GM19395 (cell line): ENCODE data around the gene LETM1.
A peak's percentile ranks its signal among the peaks of the same experiment; 100 is the strongest.

Source experiments
- ATAC-seq: cut with Tn5 transposase; IDR thresholded peaks from one replicate; pipeline ENCODE4 v1.9.1; 2021; ENCODE audit warnings: mild to moderate bottlenecking, moderate library complexity; ENCODE audit not compliant: unreplicated experiment

LETM1 gene

GRCh38 chr4:1856071-1856942 is at the start of gene LETM1:
Gene LETM1, minus strand, starts transcription at chr4:1856156. Its CDS starts 206 bp downstream, at chr4:1855950.
- peak; percentile 79 for ATAC-seq

DNA sequence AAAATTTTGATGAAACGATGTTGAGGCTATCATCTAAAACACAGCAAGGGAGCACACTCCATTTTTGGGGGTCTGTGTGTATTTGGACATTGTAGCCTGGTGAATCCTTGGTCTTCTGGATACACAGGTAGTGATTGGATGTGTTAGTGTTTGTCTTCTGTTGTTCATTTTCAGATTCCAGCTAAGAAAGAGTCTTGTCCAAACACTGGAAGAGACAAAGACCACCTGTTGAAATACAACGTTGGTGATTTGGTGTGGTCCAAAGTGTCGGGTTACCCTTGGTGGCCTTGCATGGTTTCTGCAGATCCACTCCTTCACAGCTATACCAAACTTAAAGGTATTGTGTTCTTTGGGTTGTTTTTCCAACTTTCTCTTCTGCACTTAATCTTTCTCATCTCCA is 48.1 kb upstream of the LETM1 start:
- no peak for ATAC-seq

DNA sequence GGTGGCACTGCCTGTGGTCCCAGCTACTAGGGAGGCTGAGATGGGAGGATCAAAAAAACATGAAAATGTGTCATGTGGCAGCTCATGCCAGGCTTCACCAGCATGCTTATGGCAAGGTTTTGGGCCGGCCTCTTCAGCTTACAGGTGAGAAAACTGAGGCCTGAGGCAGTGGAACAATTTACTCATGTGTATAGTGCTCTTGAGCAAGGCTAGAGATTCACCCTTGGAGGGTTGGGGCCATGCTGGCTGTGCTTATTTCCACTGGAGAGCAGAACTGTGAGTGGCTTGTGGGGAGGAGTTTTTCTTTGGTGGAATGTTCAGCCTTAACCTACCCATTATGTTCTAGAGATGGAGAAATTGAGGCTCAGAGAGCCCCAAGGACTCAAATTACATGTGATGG is 47.1 kb upstream of the LETM1 start:
- no peak for ATAC-seq

DNA sequence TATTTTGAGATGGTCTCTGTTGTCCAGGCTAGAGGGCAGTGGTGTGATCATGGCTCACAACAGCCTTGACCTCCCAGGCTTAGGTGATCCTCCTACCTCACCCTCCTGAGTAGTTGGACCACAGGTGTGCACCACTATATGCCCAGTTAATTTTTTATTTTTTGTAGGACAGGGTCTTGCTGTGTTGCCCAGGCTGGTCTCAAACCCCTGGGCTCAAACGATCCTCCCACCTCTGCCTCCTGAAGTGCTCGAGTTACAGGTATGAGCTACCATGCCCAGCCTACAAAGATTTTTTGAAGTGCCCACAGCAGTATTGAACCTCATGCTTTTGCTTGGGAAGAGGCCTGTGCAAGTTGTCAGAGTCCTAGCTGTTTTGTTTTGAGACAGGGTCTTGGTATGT is 46.3 kb upstream of the LETM1 start:
- ATAC-seq = no peak

GRCh38 chr4:1901127-1901526 is 45.2 kb upstream of the LETM1 start:
- no peak for ATAC-seq

- ATAC-seq = no peak
Observed at GRCh38 chr4:1900624-1901023, 44.7 kb upstream of the LETM1 start.

DNA sequence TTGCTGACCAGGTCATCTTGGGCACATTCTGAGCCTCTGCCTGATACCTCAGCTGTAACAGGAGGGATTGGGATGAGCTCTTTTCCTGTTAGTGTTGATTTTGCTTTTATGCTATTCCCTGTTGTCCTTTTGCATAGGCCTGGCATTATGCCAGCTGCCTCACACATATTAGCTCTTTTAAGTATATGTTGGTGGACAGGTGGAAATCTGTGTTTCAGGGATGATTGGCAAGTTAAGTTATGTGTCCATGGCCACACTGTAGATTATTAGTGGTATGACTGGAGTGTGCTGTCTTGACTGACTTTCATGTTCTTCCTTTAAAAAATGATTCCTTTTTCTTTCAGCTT is 44.1 kb upstream of the LETM1 start:
- no peak for ATAC-seq

DNA sequence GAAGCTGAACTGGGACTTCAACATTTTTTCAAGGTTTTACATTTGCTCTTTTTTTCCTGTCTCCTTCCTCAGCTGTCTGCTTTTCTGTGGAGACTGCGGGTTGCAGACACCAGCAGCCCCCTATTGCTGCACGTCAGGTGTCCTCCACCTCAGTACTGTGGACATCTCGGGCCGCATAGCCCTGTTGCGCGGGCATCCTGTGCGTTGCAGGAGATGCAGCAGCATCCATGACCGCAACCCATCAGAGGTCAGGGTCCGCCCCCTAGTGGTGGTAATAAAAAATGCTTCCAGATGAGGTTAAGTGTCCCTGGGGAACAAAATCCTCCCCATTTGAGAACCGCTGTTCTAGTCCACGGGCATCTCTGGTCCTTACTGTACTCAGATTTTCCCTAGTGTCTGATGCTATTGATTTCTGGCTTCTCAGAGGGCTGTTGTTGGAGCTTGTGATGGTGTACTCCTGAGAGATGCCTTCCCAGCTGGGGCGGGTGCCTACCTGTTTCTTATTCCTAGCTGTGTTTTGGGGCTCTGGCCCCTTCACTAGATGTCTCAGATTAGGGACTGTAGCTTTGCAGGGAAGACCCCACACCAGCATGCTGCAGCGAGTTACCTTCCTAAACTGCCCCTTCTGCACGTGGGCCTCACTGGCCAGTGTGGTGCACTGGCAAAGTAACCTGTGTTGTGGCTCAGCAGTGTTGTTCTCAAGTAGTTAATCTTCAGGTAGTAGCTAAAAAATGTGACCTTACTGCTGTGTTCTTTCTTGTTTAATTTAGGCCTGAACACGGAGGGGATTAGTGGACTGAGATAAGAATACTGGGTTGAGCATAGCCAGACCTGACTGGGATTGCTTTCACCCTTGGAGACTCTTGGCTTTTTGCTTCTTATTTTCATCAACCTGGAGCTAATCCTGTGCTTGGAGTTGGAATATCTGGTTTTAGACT is 43.5 kb upstream of the LETM1 start:
- peak; percentile 81 for ATAC-seq

DNA sequence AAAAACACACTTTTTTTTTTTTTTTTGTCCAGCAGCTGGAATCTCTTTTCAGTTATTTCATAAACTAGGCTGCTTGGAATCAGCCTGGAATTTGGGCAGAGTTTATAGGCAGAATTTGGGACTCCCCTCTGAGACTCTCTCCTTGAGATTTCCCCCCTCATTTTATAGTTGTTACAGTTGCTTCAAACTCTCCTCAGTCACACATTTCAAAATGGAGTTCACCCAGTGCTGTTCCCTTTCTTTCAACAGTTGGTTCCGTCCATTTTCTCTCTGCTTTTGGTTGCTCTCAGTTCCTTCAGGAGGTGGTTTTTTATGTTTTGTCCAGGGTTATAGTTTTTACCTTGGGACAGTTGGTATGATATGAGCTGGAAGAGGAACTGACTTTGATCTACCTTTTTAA is 42.7 kb upstream of the LETM1 start:
- ATAC-seq = no peak

DNA sequence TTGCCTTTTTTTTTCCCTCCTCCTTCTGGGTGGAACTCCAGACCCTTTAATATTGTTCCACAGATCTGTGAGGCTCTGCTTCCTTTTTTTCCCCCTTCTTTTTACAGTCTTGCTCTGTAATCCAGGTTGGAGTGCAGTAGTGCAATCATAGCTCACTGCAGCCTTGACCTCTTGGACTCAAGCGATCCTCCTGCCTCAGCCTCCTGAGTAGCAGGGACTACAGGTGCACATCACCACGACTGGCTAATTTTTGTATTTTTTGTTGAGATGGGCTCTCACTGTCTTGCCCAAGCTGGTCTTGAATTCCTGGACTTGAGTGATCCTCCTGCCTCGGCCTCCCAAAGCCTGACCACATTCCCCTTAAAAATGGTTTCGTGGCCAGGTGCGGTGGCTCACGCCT is 42.1 kb upstream of the LETM1 start:
- no peak for ATAC-seq

GRCh38 chr4:1896658-1896991 is 40.7 kb upstream of the LETM1 start:
- no peak for ATAC-seq

- ATAC-seq = no peak
Observed at GRCh38 chr4:1895971-1896657, 40.2 kb upstream of the LETM1 start.

GRCh38 chr4:1890979-1891570 is 35.1 kb upstream of the LETM1 start:
- no peak for ATAC-seq

DNA sequence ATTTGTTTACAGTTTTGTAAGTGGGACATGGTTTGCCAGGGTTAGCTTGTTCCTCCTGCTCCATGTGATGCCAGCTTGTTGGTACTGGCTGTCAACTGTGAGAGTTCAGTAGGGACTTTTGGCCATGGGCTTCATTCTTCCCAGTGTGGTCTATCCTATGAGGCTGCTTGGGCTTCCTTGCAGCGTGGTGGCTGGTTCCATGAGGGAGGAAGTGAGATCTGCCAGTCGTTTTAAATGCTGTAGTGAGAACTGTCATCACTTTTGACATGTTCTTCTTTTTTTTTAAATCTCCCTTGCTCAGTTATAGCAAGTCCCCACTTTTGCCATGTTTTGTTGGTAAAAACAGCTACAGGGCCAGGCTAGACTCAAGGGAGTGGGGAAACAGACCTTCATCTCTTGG is 31.1 kb upstream of the LETM1 start:
- no peak for ATAC-seq

- no peak for ATAC-seq
Observed at GRCh38 chr4:1885414-1885813, 29.5 kb upstream of the LETM1 start.

GRCh38 chr4:1883583-1883982 is 27.6 kb upstream of the LETM1 start:
- ATAC-seq = no peak

- no peak for ATAC-seq
Observed at GRCh38 chr4:1882850-1883271, 26.9 kb upstream of the LETM1 start.

GRCh38 chr4:1880332-1880731 is 24.4 kb upstream of the LETM1 start:
- ATAC-seq = no peak

- no peak for ATAC-seq
Observed at GRCh38 chr4:1879485-1879884, 23.5 kb upstream of the LETM1 start.

DNA sequence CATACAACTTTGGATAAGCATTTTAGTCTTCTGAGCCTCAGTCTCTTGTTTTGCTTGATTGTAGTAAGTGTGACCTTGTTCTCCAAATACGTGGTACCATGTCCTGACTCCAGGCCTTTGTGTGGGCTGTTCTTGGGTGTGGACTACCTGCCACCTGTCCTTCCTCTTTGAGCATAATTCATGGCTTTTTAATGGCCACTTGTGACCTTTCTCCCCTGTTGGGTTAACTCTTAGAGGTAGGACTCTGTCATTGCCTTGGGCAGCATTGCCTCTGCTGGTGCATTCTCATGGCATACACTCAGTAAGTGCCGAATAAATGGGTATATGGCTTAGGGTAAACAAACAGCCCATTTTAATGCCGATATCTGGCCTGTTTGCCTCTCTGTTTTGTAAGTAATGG is 18.2 kb upstream of the LETM1 start:
- no peak for ATAC-seq

DNA sequence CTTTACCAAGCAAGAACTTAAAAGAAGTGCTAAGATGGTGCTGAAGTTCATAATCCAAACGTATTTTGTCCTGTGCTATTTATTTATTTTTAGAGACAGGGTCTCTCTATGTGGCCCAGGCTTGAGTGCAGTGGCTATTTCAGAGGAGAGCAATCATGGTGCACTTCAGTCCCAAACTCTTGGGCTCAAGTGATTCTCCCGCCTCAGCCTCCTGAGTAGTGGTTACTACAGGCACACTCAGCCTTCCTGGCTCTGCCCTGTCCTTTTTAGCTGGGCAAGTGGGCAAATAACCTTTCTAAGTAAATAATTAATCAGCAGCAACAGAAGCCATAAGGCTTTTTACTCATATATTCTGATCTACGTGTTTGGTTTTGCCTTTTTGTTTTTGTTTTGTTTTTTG is 17.8 kb upstream of the LETM1 start:
- no peak for ATAC-seq
